Right ventricle myocardium superior (tissue), 1 donor: ENCODE data around the gene VAMP4. TPM values are rescaled to one million over a fixed set of nuclear protein-coding genes. Genes with fewer than 3 reads are reported as not detected.
"Not testable (repeated sequence)": the region's sequence is repeated elsewhere in the genome, so short reads cannot be mapped to it uniquely, and the experiment has no call there.

Source experiments
- ATAC-seq: fragments of 200-7000 bp; cut with Tn5 transposase; one replicate; pipeline ENCODE4 v1.9.1; 2020; ENCODE audit warnings: mild to moderate bottlenecking; ENCODE audit not compliant: poor library complexity
- DNase-seq: peaks from one replicate; pipeline ENCODE4 v3.0.0-alpha.2; 2020
- intact Hi-C: fragments of 100-400 bp; cut with DNase I; formaldehyde crosslinking; loops from one replicate; pipeline ENCODE4 v1.11.2; 2022
- total RNA-seq: library from RNA; stranded (reverse); fragmentation: NEBNext Ultra II Directional; extraction: Animal tissue kit (Norgen Biotek cat#: 25700); gene quantifications from one replicate; pipeline ENCODE4 v1.2.1, GENCODE V29; 2021
- donor health status: DM: no; HTN: yes; CAD: no; lungs with severe emphysema.

The VAMP4 gene
- total RNA-seq, 1 donor from 2014 or later, result 12.1 TPM

- DNase-seq, result no peak
- intact Hi-C loops, result loop anchor here (5.0 kb wide), 1 partner anchor 70 kb away; no protein-coding TSS in a partner anchor
- ATAC-seq, result peak; percentile 62
Measured at GRCh38 chr1:171717062-171717718, 24.7 kb downstream of the VAMP4 start.

- intact Hi-C loops, result loop anchor here (5.0 kb wide), 1 partner anchor 69 kb away; no protein-coding TSS in a partner anchor
- no peak for DNase-seq
- ATAC-seq, result no peak
Measured at GRCh38 chr1:171716616-171717015, 25.2 kb downstream of the VAMP4 start.

- DNase-seq, result no peak
Measured at GRCh38 chr1:171715813-171716251, 26.0 kb downstream of the VAMP4 start.

GRCh38 chr1:171712341-171712740 is 29.5 kb downstream of the VAMP4 start:
- intact Hi-C loops, result no loop called here
- no peak for DNase-seq
- no peak for ATAC-seq

More at GRCh38 chr1:171715813-171716251, 26.0 kb downstream of the VAMP4 start:
- intact Hi-C loops, result loop anchor here (5.0 kb wide), 1 partner anchor 69 kb away; no protein-coding TSS in a partner anchor
- peak; percentile 41 for ATAC-seq

GRCh38 chr1:171711643-171712042 is 30.2 kb downstream of the VAMP4 start:
- ATAC-seq (no peak), DNase-seq (no peak)
- intact Hi-C loops, result no loop called here

DNA sequence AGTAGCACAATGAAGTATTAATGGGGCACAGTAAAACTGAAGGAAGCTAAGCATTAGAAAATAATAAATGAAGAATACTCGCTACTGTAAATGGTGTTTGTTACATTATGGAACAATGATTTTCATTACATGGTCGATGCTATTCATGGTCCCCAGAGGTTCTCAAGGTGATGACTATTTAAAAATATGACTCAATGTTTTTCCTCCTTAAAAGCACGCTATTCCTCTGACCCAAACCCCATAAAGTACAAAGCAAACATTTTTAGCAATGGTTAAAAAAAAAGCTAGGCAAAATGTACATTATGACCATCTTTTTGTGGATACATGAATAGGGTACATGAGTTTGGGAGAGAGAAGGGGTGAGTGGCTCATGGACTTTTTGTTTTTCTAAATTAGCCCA is 34.3 kb downstream of the VAMP4 start:
- no peak for ATAC-seq
- DNase-seq, result no peak
- intact Hi-C loops, result no loop called here

DNA sequence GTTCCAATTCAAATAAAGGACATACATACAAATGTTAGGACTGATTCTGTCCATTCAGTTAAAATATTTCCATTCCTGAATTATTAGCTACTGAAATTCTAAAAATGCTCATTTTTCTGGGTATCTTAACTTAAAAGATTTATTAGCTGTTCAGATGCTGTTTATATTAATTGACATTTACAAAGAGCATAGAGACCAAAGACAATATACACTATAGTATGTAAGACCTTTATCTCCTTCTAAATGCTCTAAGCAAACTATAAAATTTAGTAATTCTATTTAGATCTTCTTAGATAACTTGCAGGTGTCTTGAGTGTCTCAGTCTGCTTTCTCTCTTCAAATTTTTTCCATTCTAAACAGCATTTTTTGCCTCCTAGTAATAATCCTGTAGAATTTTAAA is 39.3 kb downstream of the VAMP4 start:
- intact Hi-C loops, result no loop called here
- DNase-seq (no peak), ATAC-seq (no peak)

- intact Hi-C loops, result no loop called here
Measured at GRCh38 chr1:171699531-171699930, 42.3 kb downstream of the VAMP4 start.

GRCh38 chr1:171695772-171696171 is 46.1 kb downstream of the VAMP4 start:
- ATAC-seq, intact Hi-C loops, DNase-seq: not testable (repeated sequence)

More at GRCh38 chr1:171699531-171699930, 42.3 kb downstream of the VAMP4 start:
- DNase-seq (no peak), ATAC-seq (no peak)

DNA sequence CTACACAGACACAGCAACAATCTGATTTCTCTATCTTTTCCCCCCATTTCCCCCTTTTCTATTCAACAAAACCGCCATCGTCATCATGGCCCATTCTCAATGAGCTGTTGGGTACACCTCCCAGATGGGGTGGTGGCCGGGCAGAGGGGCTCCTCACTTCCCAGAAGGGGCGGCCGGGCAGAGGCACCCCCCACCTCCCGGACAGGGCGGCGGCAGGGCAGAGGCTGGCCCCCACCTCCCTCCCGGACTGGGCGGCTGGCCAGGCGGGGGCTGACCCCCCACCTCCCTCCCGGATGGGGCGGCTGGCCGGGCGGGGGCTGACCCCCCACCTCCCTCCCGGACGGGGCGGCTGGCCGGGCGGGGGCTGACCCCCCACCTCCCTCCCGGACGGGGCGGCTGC is 48.3 kb downstream of the VAMP4 start:
- DNase-seq, result not testable (repeated sequence)

DNA sequence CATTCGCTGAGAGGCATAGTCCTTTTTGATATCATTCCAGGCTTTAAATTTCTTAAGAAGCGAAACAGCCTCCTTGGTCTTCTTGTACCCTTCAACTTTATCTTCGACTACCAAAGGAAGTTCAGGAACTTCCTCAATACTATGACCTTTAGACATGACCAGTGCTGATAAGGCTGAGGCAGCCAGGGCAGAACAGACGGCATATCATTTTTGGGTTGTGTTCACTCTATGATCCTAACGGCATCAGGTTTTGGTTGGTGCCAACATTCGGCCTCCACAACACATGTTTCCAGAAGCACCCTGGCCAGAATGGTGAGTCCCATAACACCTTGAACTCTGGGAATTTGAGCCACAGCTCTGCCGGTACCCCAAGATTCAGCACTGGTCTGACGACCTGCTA is 58.0 kb downstream of the VAMP4 start:
- no peak for ATAC-seq
- intact Hi-C loops, result no loop called here
- DNase-seq, result no peak

More for the DNA sequence above, 48.3 kb downstream of the VAMP4 start:
- intact Hi-C loops, ATAC-seq: not testable (repeated sequence)

DNA sequence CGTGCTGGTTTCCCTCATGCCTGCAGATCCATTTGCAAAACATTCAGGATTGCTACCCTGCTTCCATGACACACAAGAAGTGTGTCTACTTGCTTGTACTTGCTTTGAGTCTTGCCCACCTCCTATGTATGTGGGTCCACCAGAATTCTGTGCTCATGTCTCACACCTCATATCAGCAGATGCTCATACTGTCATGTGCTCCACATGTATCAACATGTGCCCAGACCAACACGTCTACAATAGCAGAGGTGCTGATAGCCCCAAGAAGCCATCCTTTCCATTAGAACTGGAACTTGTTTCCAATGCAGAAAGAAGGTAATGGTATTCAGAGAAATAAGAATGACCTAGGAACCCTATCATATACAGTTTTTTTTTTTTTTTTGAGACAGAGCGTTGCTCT is 61.5 kb downstream of the VAMP4 start:
- ATAC-seq (no peak), DNase-seq (no peak)
- intact Hi-C loops, result no loop called here

GRCh38 chr1:171676823-171677222 is 65.0 kb downstream of the VAMP4 start:
- no peak for DNase-seq
- intact Hi-C loops, result no loop called here
- no peak for ATAC-seq

DNA sequence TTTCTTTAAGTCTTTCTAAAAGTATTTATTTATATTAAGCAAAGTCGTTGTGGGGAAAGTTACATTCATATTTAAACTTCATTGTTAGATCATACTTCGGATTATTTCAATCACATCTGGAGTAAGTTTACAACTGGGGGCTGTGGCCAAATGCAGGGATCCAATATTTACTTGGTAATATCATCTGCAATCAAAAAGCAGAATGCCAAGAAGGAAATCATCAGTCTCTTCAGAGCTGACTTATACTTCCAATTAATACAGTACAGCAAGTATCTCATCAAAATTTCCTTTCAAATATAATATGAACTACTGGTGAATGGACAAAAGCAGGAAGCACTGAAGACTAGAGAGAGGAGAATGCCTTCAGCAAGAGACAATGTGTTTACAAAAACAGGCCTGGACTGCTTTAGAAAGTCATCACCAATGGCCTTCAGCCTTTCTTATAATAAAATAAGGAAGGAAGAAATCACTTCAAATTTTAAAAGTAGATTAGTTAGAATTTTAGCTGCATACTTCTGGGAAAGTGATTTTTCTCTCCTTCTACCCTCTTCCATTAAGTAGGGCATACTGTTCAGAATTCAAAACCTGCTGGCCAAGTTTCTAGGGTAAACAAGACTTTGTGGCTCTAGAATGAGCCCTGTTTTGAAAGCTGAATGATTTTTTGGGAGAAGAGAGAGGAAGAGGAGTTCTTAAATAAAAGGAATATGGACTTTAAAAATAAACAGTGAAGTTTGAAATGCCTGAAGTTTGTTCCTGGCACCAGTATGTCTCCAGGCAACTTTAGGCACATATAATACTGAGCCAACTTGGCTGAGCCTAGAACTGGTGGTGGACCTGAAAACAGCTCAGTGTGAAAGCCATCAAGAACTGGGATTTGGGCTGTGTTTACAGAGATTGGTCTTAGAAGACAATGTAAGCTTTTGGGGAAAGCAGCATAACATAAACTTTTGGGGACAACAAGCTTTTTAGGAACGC is 67.1 kb downstream of the VAMP4 start:
- intact Hi-C loops, result no loop called here
- ATAC-seq, result peak; percentile 85
- DNase-seq, result no peak

DNA sequence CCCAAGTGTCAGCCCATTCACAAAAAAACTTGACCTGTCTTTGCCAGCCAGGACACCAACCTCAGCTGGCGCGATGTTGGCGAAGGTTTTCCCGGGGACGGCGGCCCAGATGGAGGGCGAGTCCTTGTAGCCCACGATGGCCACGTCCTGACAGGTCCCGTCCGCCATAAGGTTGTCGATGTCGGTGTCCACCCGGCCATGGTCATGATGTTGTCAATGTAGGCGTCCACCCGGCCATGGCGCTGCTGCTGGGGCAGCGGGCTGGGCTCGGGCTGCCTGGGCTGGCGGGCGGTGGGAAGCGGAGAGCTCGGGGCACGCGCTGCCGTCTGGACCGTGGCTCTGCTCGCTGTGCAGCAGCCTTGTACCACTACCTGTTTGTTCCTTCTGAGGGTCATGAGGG is 71.1 kb downstream of the VAMP4 start:
- no peak for DNase-seq
- intact Hi-C loops, result no loop called here
- ATAC-seq, result no peak

DNA sequence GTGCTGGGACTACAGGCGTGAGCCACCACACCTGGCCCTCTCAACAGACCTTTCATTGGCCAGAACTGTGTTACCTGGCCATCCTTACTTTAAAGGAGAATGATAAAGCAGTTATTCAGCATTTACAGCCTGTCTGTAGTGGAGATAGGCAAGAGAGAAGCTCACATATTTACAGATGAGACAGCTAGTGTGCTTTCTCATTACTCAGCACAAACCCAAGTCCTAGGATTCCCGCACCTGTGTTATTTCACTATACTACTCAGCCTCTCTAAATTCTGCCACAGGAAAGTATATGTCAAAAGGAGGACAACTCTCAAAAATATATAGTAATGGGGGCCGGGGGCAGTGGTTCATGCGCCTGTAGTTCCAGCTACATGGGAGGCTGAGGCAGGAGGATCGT is 73.5 kb downstream of the VAMP4 start:
- intact Hi-C loops, result no loop called here
- no peak for DNase-seq
- ATAC-seq, result no peak

DNA sequence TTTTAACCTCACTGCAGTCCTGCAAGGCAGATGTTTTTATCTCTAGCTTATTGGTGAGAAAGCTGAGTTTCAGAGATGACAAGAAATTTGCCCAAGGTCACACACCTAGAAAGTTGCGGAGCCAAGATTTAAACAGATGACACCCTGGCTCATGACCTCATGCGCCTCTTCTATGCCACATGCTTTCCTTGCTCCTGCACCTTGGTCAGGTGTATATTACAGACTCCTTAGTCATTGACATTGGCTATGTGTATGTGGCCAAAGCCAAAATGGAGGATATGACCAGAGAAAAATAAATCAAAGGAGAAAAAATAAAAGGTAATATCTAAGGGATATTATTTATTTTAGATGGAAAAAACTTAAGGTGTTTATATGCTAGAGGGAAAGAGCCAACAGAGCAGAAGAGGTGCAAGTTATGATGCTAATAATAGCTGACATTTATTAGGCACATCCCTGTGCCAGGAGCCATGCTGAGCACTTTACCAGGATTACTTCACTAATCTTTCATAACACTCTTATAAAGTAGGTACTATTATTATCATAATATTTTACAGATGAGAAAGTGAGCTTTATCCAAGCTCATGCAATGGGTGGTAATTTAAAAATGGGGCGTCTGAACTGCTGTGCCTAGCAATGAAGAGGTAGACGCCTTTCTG is 75.6 kb downstream of the VAMP4 start:
- intact Hi-C loops, result no loop called here
- ATAC-seq (peak; percentile 88), DNase-seq (no peak)

- no peak for ATAC-seq
- DNase-seq, result no peak
- intact Hi-C loops, result no loop called here
Measured at GRCh38 chr1:171664976-171665375, 76.9 kb downstream of the VAMP4 start.
